ENCODE measurements around the gene CTRB2.

CTRB2 gene

GRCh38 chr16:75169899-75170405 lies 37.0 kb downstream of the CTRB2 start:
- H3K36me3 ChIP-seq (ENCODE audit: control insufficient read depth in 4 of 4, insufficient read depth in 4 of 4, low read length in 3 of 4), result peaks cover 31 to 72% (median 43%) of the 10 kb centered on the region in 4 experiments
- H3K27ac ChIP-seq (ENCODE audit: insufficient read depth in 1 of 2, low read depth in 1 of 2, low read length in 2 of 2, poor library complexity in 1 of 2, severe bottlenecking in 2 of 2), result no peak overlapping the region
- peak overlapping the region in 1 of 7 experiments; percentile 37 for H3K4me3 ChIP-seq (ENCODE audit: control insufficient read depth in 1 of 7, extremely low read depth in 1 of 7, insufficient read depth in 4 of 7, low read depth in 2 of 7, low read length in 6 of 7)
- POLR2A ChIA-PET, result no interaction called here
- no peak for DNase-seq
- no peaks in the 10 kb centered on the region for H3K4me1 ChIP-seq (ENCODE audit: control extremely low read depth in 1 of 4, control insufficient read depth in 4 of 4, insufficient read depth in 4 of 4, low read length in 3 of 4)
- WGBS (ENCODE audit: insufficient coverage), result 100% methylated on average over 5 of the region's 10 CpGs
- H3K27me3 ChIP-seq (replicated peaks in 2 of 5; ENCODE audit: control insufficient read depth in 4 of 5, insufficient read depth in 5 of 5, low read length in 4 of 5), result no peaks in the 10 kb centered on the region
- H3K9me3 ChIP-seq (ENCODE audit: control extremely low read depth in 1 of 5, control insufficient read depth in 4 of 5, insufficient read depth in 2 of 5, low read depth in 1 of 5, low read length in 4 of 5), result peaks cover 13 to 93% (median 66%) of the 10 kb centered on the region in 5 experiments
- CTCF ChIA-PET, result interaction anchor here (1.9 kb wide), 1 partner anchor 11 kb away, joined by 7 read pairs; no protein-coding TSS in a partner anchor

GRCh38 chr16:75160386-75160785 lies 46.6 kb downstream of the CTRB2 start:
- Histone ChIP-seq H3K4me3 (ENCODE audit: control insufficient read depth in 1 of 7, extremely low read depth in 1 of 7, insufficient read depth in 4 of 7, low read depth in 2 of 7, low read length in 6 of 7) (no peak overlapping the region), H3K9me3 (ENCODE audit: control extremely low read depth in 1 of 5, control insufficient read depth in 4 of 5, insufficient read depth in 2 of 5, low read depth in 1 of 5, low read length in 4 of 5) (peaks cover 8 to 58% (median 23%) of the 10 kb centered on the region in 5 experiments), H3K27ac (ENCODE audit: insufficient read depth in 1 of 2, low read depth in 1 of 2, low read length in 2 of 2, poor library complexity in 1 of 2, severe bottlenecking in 2 of 2) (no peak overlapping the region), H3K27me3 (replicated peaks in 2 of 5; ENCODE audit: control insufficient read depth in 4 of 5, insufficient read depth in 5 of 5, low read length in 4 of 5) (no peaks in the 10 kb centered on the region), H3K4me1 (ENCODE audit: control extremely low read depth in 1 of 4, control insufficient read depth in 4 of 4, insufficient read depth in 4 of 4, low read length in 3 of 4) (no peaks in the 10 kb centered on the region), H3K36me3 (ENCODE audit: control insufficient read depth in 4 of 4, insufficient read depth in 4 of 4, low read length in 3 of 4) (peaks cover 6 to 63% (median 30%) of the 10 kb centered on the region in 4 experiments)
- 100% methylated on average over 1 of the region's 1 CpG for WGBS (ENCODE audit: insufficient coverage)
- ChIA-PET POLR2A (interaction anchor here (0.6 kb wide), 1 partner anchor 520 kb away, joined by 3 read pairs; no protein-coding TSS in a partner anchor), CTCF (interaction anchor here (0.7 to 1.1 kb wide), 2 partner anchors 298 to 465 kb away, joined by 3 read pairs; no protein-coding TSS in a partner anchor)
- no peak for DNase-seq

Data from common myeloid progenitor, CD34-positive (primary cell).